IPS-18c (cell line): ENCODE data around the gene APRT.

ENCODE experiments used
- H3K4me3 ChIP-seq: 2 replicates; pipeline ENCODE4 v1.7.0; 2013; ENCODE audit warnings: low read depth, mild to moderate bottlenecking, low read length, moderate library complexity; ENCODE audit not compliant: insufficient read depth
- H3K9me3 ChIP-seq: one replicate; pipeline ENCODE4 v1.6.1; 2013; ENCODE audit warnings: mild to moderate bottlenecking, low read length, moderate library complexity; ENCODE audit not compliant: control insufficient read depth, insufficient read depth

APRT gene

GRCh38 chr16:88844419-88845036 lies 32.8 kb upstream of the APRT start:
- Histone ChIP-seq H3K9me3 (no peaks in the 10 kb centered on the region), H3K4me3 (no peak overlapping the region)

- no peaks in the 10 kb centered on the region for H3K9me3 ChIP-seq
- no peak overlapping the region for H3K4me3 ChIP-seq
Measured at GRCh38 chr16:88843256-88843655, 31.5 kb upstream of the APRT start.

- no peaks in the 10 kb centered on the region for H3K9me3 ChIP-seq
- H3K4me3 ChIP-seq: no peak overlapping the region
Measured at GRCh38 chr16:88842806-88843205, 31.1 kb upstream of the APRT start.

GRCh38 chr16:88842308-88842756 lies 30.6 kb upstream of the APRT start:
- Histone ChIP-seq H3K4me3 (no peak overlapping the region), H3K9me3 (no peaks in the 10 kb centered on the region)

- Histone ChIP-seq H3K4me3 (no peak overlapping the region), H3K9me3 (no peaks in the 10 kb centered on the region)
Measured at GRCh38 chr16:88841521-88842307, 30.0 kb upstream of the APRT start.

- H3K4me3 ChIP-seq: no peak overlapping the region
Measured at GRCh38 chr16:88840600-88841215, 29.0 kb upstream of the APRT start.

GRCh38 chr16:88839745-88840599 lies 28.2 kb upstream of the APRT start:
- Histone ChIP-seq H3K9me3 (no peaks in the 10 kb centered on the region), H3K4me3 (no peak overlapping the region)

More at GRCh38 chr16:88840600-88841215, 29.0 kb upstream of the APRT start:
- no peaks in the 10 kb centered on the region for H3K9me3 ChIP-seq

GRCh38 chr16:88839026-88839529 lies 27.4 kb upstream of the APRT start:
- Histone ChIP-seq H3K4me3 (no peak overlapping the region), H3K9me3 (no peaks in the 10 kb centered on the region)

GRCh38 chr16:88838566-88838965 lies 26.8 kb upstream of the APRT start:
- Histone ChIP-seq H3K9me3 (no peaks in the 10 kb centered on the region), H3K4me3 (no peak overlapping the region)

- Histone ChIP-seq H3K4me3 (no peak overlapping the region), H3K9me3 (no peaks in the 10 kb centered on the region)
Measured at GRCh38 chr16:88837806-88838205, 26.1 kb upstream of the APRT start.

- Histone ChIP-seq H3K9me3 (no peaks in the 10 kb centered on the region), H3K4me3 (no peak overlapping the region)
Measured at GRCh38 chr16:88836791-88837190, 25.1 kb upstream of the APRT start.

GRCh38 chr16:88835818-88836217 lies 24.1 kb upstream of the APRT start:
- no peak overlapping the region for H3K4me3 ChIP-seq
- no peaks in the 10 kb centered on the region for H3K9me3 ChIP-seq

- H3K4me3 ChIP-seq: no peak overlapping the region
- H3K9me3 ChIP-seq: no peaks in the 10 kb centered on the region
Measured at GRCh38 chr16:88835383-88835782, 23.7 kb upstream of the APRT start.

- no peaks in the 10 kb centered on the region for H3K9me3 ChIP-seq
- H3K4me3 ChIP-seq: no peak overlapping the region
Measured at GRCh38 chr16:88834670-88835069, 22.9 kb upstream of the APRT start.

- Histone ChIP-seq H3K9me3 (no peaks in the 10 kb centered on the region), H3K4me3 (no peak overlapping the region)
Measured at GRCh38 chr16:88833086-88833485, 21.4 kb upstream of the APRT start.

GRCh38 chr16:88831838-88832237 lies 20.1 kb upstream of the APRT start:
- Histone ChIP-seq H3K9me3 (no peaks in the 10 kb centered on the region), H3K4me3 (no peak overlapping the region)

GRCh38 chr16:88830783-88831182 lies 19.1 kb upstream of the APRT start:
- Histone ChIP-seq H3K4me3 (no peak overlapping the region), H3K9me3 (no peaks in the 10 kb centered on the region)
